GM19455 (cell line): ENCODE measurements around the gene CDC45.

Experiments used
- ATAC-seq: cut with Tn5 transposase; IDR thresholded peaks from one replicate; pipeline ENCODE4 v1.9.1; 2021; ENCODE audit not compliant: unreplicated experiment

CDC45 gene

DNA sequence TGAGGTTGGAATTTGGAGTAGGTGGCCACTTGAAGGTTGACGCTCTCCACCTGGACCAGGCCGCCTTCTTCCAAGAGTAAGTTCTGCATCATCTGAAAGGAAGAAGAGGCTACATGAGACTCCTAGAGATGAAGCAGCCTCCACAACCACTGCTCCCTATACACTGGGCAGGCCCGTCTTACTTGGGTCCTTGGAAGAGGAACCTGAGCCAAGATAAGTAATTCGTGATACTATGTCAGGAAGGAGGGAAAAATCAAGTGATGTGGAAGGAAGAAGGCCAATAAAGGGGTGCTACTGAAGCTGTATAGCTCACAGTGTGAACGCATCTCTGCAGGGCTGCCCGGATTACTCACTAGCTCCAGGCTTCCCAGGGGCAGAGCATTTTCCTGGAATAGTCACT lies 11.8 kb upstream of the CDC45 start:
- ATAC-seq = no peak

DNA sequence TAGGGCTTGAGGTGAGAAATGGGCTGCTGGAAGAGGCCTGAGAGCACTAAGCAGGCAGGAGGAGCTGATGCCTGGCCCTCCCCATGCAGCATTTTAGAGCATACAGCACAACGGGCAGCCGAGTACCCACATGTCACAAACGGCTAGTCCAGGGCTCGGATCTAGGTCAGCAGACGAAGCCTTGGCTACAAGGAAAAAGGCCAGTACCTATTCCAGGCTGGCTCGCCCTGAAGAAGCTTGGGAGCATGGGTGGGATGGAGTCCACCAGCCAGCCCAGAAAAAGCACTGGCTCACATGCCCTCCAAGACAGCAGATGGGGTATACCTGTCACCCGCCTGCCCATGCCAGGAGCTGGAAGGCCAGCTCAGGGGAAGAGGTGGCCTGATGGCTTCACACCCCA lies 10.3 kb upstream of the CDC45 start:
- ATAC-seq = no peak

DNA sequence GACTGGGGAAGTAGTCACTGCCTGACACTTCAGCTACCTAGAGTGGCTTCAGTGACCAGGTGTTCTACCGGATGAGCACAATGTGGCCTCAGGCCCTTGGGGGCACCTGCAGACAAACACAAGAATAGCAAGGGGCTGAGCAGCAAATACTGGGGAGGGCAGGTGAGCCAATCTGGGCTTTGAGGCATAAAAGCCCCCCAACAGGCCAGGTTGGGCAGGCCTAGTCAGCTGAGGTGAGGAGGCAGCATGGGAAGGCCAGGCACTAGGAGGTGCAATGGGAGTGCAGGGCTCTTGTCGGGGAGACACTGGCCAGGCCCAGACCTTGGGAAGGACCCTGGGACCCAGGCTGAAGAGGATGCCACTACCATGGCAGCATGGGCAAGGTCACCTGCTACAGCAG lies 9.7 kb upstream of the CDC45 start:
- ATAC-seq = no peak

DNA sequence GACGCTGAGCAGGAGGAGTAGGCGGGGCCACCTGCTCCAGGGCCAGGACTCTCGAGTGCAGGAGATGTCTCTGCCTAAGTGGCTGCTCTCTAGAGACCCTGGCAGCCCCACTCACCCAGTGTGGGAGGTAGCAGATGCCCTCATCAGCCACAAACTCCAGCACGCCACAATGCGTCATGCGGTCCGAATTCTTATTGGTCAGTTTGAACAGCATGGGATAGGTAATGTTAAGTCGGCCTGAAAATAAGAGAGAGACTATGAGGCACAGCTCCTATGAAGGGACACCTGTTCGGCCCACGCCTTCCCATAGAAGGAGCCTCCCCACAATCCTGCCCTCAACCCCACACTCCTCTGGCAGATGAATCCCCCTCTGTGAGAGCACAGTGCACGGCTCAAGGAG lies 8.1 kb upstream of the CDC45 start:
- ATAC-seq = no peak

DNA sequence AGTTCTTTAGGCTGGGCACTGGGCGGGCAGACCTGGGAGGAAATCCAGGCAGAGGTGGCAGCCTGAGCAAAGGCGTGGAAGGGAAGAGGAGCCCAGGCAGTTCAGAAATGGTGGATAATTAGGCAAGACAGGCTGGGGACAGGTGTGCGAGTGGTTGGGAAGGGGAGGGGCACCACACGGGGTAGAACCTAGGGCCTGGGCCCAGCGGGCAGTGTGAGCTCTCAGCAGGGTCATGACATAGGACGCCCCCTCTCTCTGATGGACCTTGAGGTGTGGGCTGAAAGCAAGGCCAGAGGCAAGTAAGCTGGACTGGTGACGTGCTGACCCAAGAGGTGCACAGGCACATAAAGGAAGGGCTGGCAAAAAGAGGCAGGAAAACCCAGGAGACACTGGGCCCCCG lies 7.5 kb upstream of the CDC45 start:
- no peak for ATAC-seq

DNA sequence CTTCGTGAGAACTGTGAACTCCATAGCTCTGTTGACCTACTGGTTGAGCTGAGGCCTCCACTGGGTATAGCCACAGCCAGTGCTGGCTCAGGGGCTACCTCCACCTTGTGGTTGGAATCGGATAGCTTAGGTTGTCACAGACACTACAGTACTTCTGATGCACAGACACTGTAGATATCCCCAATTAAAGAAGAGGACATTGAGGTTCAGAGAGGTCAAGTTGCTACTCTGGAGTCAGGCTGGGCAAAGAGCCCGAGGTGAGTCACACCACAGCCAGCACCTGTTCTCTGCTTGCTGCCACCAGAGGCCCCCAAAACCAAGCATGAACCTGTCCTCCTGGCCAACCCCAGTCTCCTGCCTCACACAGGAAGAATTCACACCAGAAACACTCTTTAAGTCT lies 6.1 kb upstream of the CDC45 start:
- ATAC-seq = no peak

DNA sequence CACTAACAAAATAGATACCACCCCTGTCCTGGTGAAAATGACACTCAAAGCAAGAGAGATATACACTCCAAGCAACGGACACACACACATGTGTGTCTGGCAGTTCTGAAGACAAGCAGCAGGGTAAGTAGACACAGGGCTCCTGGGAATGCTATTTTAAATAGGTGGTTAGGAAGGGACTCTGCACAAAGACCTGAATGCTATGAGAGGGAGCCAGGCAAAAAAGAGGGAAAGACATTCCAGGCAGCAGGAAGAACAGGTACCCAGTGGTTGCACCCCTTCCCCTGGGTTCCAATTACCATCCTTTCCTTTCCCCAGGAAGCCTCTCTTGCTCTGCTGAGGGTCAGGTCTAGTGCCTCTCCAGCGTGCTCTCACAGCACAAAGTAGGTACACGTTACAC lies 3.7 kb upstream of the CDC45 start:
- ATAC-seq = no peak

DNA sequence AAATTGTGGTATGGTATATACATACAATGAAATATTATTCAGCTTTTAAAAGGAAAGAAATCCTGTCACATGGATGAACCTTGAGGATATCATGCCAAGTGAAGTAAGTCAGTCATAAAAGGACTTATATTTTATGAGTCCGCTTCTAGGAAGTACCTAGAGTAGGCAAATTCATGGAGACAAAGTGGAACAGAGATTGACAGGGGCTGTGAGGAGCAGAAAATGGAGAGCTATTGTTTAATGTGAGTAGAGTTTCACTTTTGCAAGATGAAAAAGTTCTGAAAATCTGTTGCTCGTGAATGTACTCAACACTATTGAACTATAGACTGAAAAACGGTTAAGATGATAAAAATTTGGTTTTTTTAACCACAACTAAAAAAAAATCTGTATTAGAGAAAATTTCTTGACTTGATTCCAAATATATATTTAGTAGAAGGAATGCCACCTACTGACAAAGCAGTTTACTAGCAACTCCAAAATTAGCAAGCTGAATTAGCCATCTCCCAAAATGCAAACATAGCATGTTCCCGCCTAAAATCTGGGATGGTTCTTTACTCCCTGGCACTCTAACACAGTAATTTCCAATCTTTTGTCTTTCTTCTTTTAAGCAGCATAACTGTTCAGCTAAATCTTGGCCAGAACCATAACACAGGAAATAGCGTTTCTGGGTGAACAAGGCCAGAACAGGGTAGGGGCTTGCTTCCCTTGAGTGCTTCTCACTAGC lies 2.2 kb upstream of the CDC45 start:
- no peak for ATAC-seq

DNA sequence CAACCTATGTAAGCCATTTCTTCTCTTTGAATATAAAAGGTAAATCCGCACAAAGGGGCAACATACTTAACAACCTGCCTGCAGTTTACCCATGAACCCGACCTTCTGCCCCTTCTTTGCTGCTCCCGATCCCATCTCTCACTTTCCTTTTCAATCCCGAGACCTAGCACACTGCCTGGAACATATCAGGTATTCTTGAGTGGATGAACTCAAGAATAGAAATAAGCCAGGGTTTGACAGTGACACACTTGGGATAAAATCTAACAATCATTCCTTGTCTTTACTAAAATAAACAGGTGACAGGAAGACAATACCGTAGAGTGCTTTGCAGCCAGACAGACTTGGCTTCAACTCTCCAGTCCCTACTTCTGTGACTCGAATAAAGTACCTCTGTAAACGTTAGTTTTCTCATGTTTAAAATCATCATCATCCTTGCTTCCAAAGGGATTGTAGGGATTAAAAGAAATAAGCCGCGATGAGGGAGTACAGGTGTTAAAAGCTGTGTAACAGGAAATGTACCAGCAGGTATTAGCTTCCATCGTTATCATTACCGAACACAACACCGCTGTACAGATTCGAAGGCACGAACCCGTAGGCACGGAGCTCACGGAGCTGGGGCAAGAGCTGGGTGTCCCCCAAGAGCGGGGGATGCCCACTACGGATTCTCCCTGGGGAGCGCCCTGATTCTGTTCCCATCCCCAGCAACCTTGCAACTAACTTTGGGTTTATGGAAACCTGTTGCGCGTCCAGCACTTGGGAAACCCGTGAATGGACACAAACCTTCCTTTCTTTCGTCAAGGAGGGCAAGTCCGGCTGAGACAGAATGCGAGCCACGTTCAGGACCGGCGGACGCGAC lies 1.4 kb upstream of the CDC45 start:
- no peak for ATAC-seq

DNA sequence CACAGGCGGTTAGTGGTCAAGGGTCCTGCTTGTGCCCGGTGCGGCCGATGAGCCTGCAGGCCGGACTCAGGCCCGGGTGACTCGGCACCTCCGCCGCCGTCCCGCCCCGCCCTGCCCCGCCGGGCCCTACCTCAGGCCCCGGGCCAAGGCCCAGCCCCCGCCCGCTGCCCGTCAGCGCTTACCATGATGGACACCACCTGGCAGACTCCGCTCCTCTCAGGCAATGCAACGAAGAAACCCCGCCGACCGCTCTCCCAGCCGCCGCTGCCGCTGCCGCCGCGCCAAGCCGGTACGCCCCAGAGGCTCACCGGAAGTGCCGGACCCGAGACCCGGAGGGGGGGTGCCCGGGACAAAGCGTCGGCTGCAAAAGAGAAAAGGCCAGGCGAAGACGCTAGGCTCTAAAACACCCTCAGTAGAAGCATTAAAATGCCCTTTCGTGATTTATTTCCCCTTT lies 792 bp upstream of the CDC45 start, which contains the start of gene UFD1:
UFD1 (minus strand) TSS at position 293 of the 454 bp plus-strand sequence; CDS start at position 185, 108 bp downstream.
- ATAC-seq = peak; percentile 52

DNA sequence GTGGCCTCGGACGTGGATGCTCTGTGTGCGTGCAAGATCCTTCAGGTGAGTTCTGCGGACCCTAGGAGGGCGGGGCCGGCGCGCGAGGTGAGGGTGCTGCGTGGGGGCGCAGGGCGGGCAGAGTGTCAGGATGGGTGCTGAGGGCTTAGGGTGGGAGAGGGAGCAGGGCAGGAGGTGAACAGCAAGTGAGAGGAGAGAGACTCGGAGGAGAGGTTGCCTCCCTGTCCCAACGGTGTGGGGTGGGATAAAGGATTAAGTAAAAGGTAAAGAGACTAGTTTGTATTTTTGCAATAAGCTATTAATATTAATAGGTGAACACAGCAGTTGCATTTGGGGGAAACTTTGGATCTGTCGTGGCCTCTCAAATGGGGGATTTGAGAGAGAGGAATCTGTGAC lies 451 bp downstream of the CDC45 start:
- ATAC-seq = no peak

DNA sequence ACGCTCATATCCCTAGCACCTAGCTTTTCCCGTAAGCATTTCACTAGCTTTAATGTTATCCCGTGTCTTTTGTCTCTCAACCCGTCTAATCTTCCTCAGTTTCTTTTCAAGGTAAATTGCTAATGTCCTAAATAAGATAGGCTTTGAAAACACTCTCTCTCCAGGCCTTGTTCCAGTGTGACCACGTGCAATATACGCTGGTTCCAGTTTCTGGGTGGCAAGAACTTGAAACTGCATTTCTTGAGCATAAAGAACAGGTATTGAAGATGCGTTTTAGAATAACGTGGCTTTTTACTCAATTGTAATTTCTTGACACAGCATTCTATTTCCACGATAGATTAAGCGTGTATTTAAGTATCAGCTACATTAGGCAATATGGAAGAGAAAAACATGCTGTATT lies 1.1 kb downstream of the CDC45 start:
- no peak for ATAC-seq

DNA sequence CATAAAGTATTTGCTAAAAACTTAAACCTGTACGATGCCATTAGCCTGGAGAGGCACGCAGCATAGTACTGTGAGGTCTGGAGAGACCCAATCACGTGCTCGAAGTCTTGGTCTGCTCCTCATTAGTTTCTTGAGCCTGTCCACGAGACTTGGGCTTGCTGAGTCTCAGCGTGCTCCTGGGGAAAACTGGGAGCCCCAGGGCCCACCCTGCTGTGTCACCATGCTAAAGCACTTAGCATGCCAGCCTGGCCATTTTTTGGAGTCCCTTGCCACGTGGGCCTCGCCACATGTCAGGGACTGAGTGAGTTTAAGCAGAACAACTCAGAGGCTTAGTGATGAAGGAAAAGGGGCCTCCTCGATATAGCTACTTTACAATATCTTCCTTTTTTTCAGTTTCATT lies 2.6 kb downstream of the CDC45 start:
- no peak for ATAC-seq

DNA sequence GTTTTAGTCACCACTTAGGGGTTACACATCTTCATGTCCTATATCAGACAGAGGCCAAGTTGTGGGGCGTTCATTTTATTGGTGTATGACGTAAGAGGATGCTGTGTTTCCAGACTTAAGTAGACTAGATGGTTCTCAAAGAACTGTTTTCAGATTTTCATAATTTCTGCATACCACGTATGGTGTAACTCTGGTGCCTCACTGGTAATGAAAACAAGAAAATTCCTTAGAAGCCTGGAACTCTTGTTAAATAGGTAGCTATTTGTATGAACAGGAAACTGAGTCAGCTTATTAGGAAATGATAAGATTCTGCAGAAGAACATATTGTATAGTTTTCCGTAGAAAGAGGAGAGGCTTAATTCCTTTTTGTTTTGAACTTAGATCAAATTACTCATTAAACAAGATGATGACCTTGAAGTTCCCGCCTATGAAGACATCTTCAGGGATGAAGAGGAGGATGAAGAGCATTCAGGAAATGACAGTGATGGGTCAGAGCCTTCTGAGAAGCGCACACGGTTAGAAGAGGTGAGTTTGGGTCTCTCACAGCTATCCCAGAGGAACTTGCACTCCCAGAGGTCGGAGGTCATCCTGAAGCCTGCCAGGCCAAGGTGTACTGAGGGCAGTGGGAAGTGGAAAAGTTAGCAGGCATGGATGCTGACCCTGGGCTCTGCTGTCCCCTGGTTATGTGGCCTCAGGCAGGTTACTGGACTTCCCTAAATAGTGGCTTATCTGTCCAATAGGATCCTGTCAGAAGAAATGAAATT lies 3.9 kb downstream of the CDC45 start:
- ATAC-seq = no peak

DNA sequence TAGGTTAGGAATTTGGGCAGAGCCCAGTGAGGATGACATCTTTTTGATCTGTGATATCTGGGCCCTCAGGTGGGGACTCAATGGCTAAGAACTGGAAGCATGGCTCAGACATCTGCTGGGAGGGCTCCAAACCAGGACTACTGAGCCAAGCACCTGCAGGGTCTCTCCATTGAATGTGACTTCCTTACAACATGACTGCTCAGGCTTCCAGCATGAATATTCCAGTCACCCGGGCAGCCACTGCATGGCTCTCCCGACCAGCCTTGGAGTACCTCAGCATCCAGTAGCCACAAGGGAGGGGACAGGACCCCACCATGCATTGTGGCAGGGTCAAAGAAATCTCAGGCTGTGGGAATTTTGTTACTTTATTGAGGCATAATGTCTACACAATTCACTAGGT lies 8.6 kb downstream of the CDC45 start:
- no peak for ATAC-seq

DNA sequence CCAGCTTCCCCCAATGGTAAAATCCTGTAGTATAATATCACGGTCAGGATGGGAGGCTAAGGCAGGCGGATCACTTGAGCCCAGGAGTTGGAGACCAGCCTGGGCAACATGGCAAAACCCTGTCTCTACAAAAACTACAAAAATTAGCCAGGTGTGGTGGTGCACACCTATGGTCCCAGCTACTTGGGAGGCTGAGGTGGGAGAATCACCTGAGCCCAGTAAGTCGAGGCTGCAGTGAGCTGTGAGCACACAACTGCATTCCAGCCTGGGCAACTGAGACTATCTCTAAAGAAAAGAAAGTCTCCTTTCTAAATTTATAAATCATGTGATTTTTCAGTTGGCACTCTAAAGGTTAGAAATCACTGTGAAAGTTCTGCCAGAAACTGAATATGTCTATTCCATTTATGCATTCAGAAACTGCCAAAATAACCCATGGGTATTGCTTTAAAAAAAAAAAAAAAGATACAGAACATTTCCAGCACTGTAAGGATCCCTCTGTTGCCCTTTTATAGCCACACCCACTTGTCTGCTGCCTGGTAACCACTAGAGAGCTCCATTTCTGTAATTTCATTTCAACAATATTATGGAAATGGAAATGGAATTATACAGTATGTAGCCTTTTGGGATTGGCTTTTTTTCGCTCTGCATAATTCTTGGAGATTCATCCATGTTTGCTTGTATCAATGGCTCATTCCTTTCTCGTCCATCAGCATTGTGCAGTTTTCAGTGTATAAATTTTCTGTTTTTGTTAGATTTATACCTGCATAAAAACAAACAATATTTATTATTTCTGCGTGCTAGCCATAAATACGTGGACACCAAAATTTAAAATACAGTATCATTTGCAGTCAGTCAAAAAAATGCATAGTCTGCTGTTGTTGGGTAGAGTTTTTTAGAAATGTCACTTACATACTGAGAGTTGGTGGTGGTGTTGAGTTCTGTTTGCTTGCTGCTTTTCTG lies 9.4 kb downstream of the CDC45 start:
- no peak for ATAC-seq

DNA sequence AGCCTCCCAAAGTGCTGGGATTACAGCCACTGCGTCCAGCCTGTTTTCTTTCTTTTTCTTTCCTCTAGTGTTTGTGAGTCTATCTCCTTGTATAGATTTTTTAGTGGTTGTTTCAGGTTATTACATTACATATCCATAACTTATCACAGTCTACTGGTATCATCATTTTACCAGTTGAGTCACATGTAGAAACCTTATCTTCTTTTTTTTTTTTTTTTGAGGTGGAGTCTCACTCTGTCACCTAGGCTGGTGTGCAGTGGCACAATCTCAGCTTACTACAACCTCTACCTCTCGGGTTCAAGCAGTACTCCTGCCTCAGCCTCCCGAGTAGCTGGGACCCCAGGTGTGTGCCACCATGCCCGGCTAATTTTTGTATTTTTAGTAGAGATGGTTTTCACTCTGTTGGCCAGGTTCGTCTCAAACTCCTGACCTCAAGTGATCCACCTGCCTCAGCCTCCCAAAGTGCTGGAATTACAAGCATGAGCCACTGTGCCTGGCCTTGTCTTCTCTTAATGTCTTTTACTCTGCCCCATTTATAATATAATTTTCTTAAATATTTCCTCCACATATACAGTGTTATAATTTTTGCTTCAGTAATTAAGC lies 11.0 kb downstream of the CDC45 start:
- ATAC-seq = no peak

DNA sequence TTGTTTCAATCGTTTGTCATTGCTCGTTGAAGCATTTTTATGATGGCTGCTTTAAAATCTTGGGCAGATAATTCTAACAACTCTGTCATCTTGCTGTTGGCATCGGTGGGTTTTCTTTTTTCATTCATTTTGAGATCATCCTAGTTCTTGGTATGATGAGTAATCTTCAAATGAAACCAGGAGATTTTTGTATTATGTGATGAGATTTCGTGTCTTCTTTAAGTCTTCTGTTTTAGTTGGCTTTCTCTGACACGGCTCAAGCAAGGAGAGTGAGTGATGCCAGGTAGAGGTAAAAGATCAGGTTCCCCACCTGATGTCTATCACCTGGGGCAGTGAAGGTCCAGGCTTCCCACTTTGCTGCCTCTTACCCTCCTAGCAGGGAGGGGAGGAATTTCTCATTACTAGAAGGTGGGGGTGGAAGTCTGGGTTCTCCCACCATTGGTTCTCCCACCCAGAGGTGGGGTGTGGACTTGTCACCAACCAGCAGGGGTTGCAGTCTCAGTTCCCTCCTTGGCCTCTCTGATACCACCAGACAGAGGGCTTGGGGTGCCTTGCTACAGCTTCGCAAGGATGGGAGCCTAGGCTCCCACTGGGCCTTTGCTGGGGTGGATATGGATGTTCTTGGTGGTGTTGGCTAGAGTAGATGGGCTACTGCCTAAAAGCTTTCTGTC lies 12.9 kb downstream of the CDC45 start:
- no peak for ATAC-seq

DNA sequence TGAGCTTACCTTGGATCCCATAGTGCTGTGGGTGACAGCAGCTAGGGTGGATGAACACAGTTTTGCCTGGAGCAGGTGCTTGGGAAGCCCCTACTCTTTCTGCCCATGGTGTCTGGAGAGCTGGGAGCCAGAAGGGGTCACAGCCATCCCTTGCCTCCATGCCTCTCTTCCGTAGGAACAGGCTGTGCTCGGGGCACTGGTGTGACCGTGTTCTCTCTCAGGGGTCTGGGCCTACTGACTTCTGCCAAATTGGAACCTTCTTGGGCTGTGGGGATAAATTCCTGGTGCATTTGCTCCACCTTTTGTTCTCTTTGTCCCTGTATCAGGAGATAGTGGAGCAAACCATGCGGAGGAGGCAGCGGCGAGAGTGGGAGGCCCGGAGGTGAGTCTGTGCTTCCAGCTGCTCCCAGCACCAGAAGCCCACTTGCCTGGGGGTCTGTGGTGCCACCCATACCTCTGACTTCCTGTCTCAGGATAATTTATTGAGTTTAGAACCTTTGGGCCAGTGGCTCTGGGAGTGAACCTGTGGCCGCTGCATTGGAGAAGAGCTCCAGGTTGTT lies 14.4 kb downstream of the CDC45 start:
- ATAC-seq = no peak
